Type B pancreatic cell (in vitro differentiated cells): ENCODE measurements around the gene SEMA7A. TPM values are rescaled to one million over a fixed set of nuclear protein-coding genes. Genes with fewer than 3 reads are reported as not detected.

Source experiments
- DNase-seq: peaks from one replicate; pipeline ENCODE4 v3.0.0; 2021; ENCODE audit warnings: mixed read lengths; ENCODE audit not compliant: unreplicated experiment; ENCODE audit errors: extremely low spot score
- H3K27ac Mint-ChIP-seq: 2 replicates; pipeline ENCODE4 v1.8.0; 2021; ENCODE audit warnings: mild to moderate bottlenecking, mixed read lengths
- H3K27me3 Mint-ChIP-seq: 2 replicates; pipeline ENCODE4 v1.8.0; 2021; ENCODE audit warnings: mixed read lengths
- H3K36me3 Mint-ChIP-seq: 2 replicates; pipeline ENCODE4 v1.8.0; 2021; ENCODE audit warnings: mixed read lengths
- H3K4me1 Mint-ChIP-seq: one replicate; pipeline ENCODE4 v1.8.0; 2021; ENCODE audit warnings: mixed read lengths; ENCODE audit not compliant: unreplicated experiment
- H3K4me3 Mint-ChIP-seq: 2 replicates; pipeline ENCODE4 v1.8.0; 2021; ENCODE audit warnings: mild to moderate bottlenecking, mixed read lengths
- H3K9me3 Mint-ChIP-seq: 2 replicates; pipeline ENCODE4 v1.8.0; 2021; ENCODE audit warnings: mixed read lengths
- total RNA-seq: library from RNA; stranded (reverse); gene quantifications from 2 replicates; pipeline ENCODE4 v1.2.1, GENCODE V29; 2021; ENCODE audit warnings: low replicate concordance
- TF ChIP-seq, protein P1 (sequence below): fragments of 200-600 bp; sonication (generic); conservative IDR thresholded peaks from 2 replicates; pipeline ENCODE4 v1.5.0; 2021; ENCODE audit warnings: antibody characterized with exemption, mild to moderate bottlenecking

SEMA7A gene
- total RNA-seq, 1 donor from 2014 or later: 6.3 TPM

DNA sequence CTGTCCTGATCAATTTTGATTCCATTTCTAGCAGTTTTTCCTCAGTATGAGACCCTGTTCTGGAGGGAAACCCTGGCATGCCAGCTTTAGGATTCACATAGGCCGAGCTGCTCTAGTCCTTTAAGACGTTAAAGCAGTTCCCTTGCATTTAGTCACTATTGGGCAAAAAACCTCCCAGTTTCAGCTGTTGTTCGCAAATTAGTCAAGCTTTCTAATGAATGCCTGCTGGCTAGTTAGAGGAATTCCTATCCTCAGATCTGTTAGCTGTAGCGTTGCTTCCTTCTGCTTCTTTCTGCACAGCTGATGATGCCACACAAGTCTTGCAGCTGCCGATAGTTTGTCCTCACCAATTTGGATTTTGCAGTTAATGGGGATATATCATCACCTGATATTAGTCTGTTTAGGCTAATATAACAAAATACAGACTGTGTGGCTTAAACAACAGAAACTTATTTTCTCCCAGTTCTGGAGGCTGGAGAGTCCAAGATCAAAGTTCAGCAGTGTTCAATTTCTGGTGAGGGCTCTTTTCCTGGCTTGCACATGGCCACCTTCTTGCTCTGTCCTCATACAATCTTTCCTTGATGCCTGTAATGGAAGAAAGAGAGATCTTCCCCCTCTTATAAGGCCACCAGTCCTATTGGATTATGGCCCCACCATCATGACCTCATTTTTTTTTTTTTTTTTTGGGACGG is 34.7 kb upstream of the SEMA7A start:
- no peak for DNase-seq
- H3K4me1 Mint-ChIP-seq: peaks cover 1% of the 10 kb centered on the region
- TF ChIP-seq, protein P1, sequence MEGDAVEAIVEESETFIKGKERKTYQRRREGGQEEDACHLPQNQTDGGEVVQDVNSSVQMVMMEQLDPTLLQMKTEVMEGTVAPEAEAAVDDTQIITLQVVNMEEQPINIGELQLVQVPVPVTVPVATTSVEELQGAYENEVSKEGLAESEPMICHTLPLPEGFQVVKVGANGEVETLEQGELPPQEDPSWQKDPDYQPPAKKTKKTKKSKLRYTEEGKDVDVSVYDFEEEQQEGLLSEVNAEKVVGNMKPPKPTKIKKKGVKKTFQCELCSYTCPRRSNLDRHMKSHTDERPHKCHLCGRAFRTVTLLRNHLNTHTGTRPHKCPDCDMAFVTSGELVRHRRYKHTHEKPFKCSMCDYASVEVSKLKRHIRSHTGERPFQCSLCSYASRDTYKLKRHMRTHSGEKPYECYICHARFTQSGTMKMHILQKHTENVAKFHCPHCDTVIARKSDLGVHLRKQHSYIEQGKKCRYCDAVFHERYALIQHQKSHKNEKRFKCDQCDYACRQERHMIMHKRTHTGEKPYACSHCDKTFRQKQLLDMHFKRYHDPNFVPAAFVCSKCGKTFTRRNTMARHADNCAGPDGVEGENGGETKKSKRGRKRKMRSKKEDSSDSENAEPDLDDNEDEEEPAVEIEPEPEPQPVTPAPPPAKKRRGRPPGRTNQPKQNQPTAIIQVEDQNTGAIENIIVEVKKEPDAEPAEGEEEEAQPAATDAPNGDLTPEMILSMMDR: no peak
- H3K27me3 Mint-ChIP-seq: no peaks in the 10 kb centered on the region
- H3K36me3 Mint-ChIP-seq: peaks cover 24% of the 10 kb centered on the region
- H3K9me3 Mint-ChIP-seq: peaks cover 5% of the 10 kb centered on the region
- H3K4me3 Mint-ChIP-seq: no peak overlapping the region
- no peak overlapping the region for H3K27ac Mint-ChIP-seq

DNA sequence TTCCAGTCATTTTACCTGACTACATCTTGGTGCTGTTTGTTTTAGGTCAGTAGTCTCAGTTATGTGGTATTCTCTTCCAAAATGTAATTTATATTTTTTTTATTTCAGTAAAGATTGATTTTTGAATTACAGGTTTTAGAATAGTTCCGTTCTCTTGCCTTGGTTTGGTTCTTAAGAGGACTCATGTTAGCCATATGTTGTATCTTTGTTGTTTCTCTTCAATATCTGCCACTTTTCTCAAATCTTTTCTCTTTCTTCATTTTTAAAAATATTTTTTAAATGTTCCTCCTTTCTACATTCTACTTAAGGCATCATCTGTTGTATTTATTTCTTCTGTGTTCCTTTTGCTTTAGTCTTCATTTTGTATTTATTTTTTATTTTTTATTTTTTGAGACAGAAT is 32.8 kb upstream of the SEMA7A start:
- peaks cover 24% of the 10 kb centered on the region for H3K36me3 Mint-ChIP-seq
- TF ChIP-seq, protein P1: no peak

DNA sequence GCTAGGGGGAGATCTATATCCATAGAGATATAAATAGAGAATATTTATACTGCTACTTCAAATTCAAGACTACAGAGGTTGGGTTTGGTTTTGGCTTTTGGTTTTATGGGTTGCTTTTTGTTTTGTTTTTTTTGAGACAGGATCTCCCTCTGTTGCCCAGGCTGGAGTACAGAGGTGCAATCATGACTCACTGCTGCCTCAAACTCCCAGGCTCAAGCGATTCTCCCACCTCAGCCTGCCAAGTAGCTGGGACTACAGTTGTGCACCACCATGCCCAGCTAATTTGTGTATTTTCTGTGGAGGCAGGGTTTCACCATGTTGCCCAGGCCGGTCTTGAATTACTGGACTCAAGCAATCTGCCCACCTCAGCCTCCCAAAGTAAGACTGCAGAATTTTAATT is 31.1 kb upstream of the SEMA7A start:
- TF ChIP-seq, protein P1: no peak
- Mint-ChIP-seq H3K27ac (no peak overlapping the region), H3K4me3 (no peak overlapping the region), H3K9me3 (peaks cover 9% of the 10 kb centered on the region), H3K36me3 (peaks cover 24% of the 10 kb centered on the region), H3K4me1 (peaks cover 22% of the 10 kb centered on the region), H3K27me3 (no peaks in the 10 kb centered on the region)
- no peak for DNase-seq

More for the DNA sequence above, 32.8 kb upstream of the SEMA7A start:
- Mint-ChIP-seq H3K27me3 (no peaks in the 10 kb centered on the region), H3K9me3 (peaks cover 9% of the 10 kb centered on the region), H3K4me1 (peaks cover 15% of the 10 kb centered on the region), H3K27ac (no peak overlapping the region), H3K4me3 (no peak overlapping the region)
- DNase-seq: no peak

DNA sequence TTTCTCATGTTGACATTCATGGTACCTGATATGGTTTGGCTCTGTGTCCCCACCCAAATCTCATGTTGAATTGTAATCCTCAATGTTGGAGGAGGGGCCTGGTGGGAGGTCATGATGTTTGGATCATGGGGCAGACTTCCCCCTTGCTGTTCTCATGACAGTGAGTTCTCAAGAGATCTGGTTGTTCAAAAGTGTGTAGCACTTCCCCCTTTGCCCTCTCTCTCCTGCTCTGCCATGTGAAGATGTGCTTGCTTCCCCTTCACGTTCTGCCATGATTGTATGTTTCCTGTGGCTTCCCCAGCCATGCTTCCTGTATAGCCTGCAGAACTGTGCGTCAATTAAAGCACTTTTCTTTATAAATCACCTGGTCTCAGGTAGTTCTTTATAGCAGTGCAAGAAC is 30.5 kb upstream of the SEMA7A start:
- peaks cover 22% of the 10 kb centered on the region for H3K4me1 Mint-ChIP-seq
- peaks cover 9% of the 10 kb centered on the region for H3K9me3 Mint-ChIP-seq
- H3K27ac Mint-ChIP-seq: peak overlapping the region; percentile 44
- no peaks in the 10 kb centered on the region for H3K27me3 Mint-ChIP-seq
- DNase-seq: no peak
- no peak overlapping the region for H3K4me3 Mint-ChIP-seq
- peaks cover 24% of the 10 kb centered on the region for H3K36me3 Mint-ChIP-seq
- TF ChIP-seq, protein P1: no peak

DNA sequence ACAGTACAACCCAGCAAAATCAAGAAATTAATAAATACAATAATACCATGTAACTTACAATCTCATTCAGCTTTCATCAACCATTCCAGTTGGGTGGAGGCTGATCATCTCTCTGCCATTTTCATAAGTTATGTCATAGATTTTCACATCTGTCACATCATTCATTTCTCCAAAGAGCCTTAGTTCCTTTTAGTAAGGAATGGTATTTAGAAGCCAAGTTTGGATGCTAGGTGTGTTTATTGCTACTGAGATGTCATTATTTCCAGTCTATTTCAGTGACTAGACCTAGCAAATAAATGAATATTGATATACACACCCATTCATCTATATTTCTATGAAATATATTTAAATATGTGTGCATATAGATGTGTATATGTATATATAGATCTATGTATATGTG is 29.9 kb upstream of the SEMA7A start:
- Mint-ChIP-seq H3K4me3 (peak overlapping the region; percentile 53), H3K27ac (no peak overlapping the region), H3K36me3 (peaks cover 28% of the 10 kb centered on the region), H3K9me3 (peaks cover 9% of the 10 kb centered on the region), H3K4me1 (peaks cover 22% of the 10 kb centered on the region), H3K27me3 (no peaks in the 10 kb centered on the region)
- no peak for DNase-seq
- TF ChIP-seq, protein P1: no peak
